Smooth muscle cell (in vitro differentiated cells): Measurements from ENCODE around the gene CNN3. TPM values are rescaled to one million over a fixed set of nuclear protein-coding genes. Genes with fewer than 3 reads are reported as not detected.

Source experiments
- DNase-seq: peaks from one replicate; lab custom pipeline; 2025; ENCODE audit not compliant: unreplicated experiment; lab: John Stamatoyannopoulos, UW
- H2AFZ ChIP-seq: fragments of 200-600 bp; sonication (generic); 2 replicates; pipeline ENCODE4 v1.6.0; 2016; ENCODE audit warnings: antibody characterized with exemption, low read depth, mild to moderate bottlenecking
- H3F3A ChIP-seq: fragments of 200-600 bp; sonication (generic); 2 replicates; pipeline ENCODE4 v1.6.0; 2017; ENCODE audit warnings: antibody characterized with exemption, low read depth
- H3K27ac ChIP-seq: fragments of 200-600 bp; sonication (generic); 2 replicates; pipeline ENCODE4 v1.5.1; 2016; ENCODE audit warnings: low read depth, mild to moderate bottlenecking
- H3K27me3 ChIP-seq: fragments of 200-600 bp; sonication (generic); 2 replicates; pipeline ENCODE4 v1.6.1; 2016; ENCODE audit warnings: low read depth, mild to moderate bottlenecking
- H3K36me3 ChIP-seq: fragments of 200-600 bp; sonication (generic); 2 replicates; pipeline ENCODE4 v1.5.1; 2016; ENCODE audit warnings: low read depth
- H3K4me1 ChIP-seq: fragments of 200-600 bp; sonication (generic); 2 replicates; pipeline ENCODE4 v1.5.1; 2016; ENCODE audit warnings: low read depth
- H3K4me2 ChIP-seq: fragments of 200-600 bp; sonication (generic); 2 replicates; pipeline ENCODE4 v1.6.0; 2016; ENCODE audit warnings: mild to moderate bottlenecking
- H3K4me3 ChIP-seq: fragments of 200-600 bp; sonication (generic); 2 replicates; pipeline ENCODE4 v1.5.1; 2016; ENCODE audit warnings: mild to moderate bottlenecking
- H3K79me2 ChIP-seq: fragments of 200-600 bp; sonication (generic); 2 replicates; pipeline ENCODE4 v1.6.0; 2016; ENCODE audit warnings: low read depth, mild to moderate bottlenecking
- H3K9ac ChIP-seq: fragments of 200-600 bp; sonication (generic); 2 replicates; pipeline ENCODE4 v1.6.0; 2016; ENCODE audit warnings: low read depth
- H3K9me3 ChIP-seq: fragments of 200-600 bp; sonication (generic); replicated peaks from 2 replicates; pipeline ENCODE4 v1.5.1; 2016; ENCODE audit warnings: low read depth
- H4K20me1 ChIP-seq: fragments of 200-600 bp; sonication (generic); 2 replicates; pipeline ENCODE4 v1.6.0; 2016; ENCODE audit warnings: low read depth
- WGBS: methylation state at CpG from one replicate; pipeline ENCODE4 v1.1.7; 2016; ENCODE audit warnings: low lambda C conversion rate; 5-methylcytosine and 5-hydroxymethylcytosine counted together
- polyA plus RNA-seq: library from polyadenylated mRNA; unstranded; fragments of >200 nt; fragmentation: Nextera tagmentation; extraction: Ambion mirVana; gene quantifications from 2 replicates; pipeline ENCODE4 v1.2.1, GENCODE V29; 2016
- total RNA-seq: library from RNA; depleted of rRNA; stranded (reverse); fragments of >200 nt; gene quantifications from 2 replicates; pipeline ENCODE4 v1.2.3, GENCODE V29; 2014
- TF ChIP-seq, protein P1 (sequence below): fragments of 200-600 bp; sonication (generic); IDR thresholded peaks from 2 replicates; pipeline ENCODE4 v1.5.1; 2017; ENCODE audit warnings: borderline replicate concordance, mild to moderate bottlenecking, antibody characterized with exemption; ENCODE audit not compliant: insufficient read depth, poor library complexity, severe bottlenecking

CNN3 gene
- total and polyA plus RNA-seq, 2 experiments from 2014 or later: 467 to 633 TPM

DNA sequence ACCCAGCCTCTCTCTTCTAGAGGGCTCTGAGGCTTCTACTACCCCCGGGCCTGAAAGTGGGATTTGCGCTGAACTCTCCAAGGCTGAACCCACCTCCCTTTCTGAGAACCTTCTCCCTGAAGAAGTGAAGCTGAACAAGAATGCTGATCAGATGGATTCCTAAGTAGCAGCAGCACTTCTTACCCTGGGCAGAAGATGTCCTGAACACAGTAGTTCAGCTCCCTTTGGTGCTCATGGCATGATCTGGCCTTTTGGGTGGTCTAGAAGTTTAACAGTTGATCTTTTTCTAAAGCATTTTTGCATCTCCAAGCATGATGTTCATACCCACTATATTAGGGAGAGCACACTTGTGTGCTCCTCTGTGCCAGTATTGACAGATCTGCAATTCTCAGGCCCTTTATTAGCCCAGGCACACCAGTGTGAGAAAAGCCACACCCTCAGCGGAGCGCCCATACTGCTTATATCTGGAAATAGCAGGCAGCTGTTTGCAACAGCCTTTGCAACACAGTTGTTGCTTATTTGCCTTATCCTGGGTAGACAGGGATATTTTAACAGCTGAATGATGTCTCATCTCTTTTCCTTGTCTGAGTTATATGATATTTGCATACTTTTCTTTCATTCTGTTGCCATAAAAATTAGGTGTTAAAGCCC, 34.2 kb downstream of the CNN3 start:
- Histone ChIP-seq H3K4me3 (no peak overlapping the region), H2AFZ (no peak overlapping the region), H3K4me1 (no peaks in the 10 kb centered on the region), H3K36me3 (peaks cover 22% of the 10 kb centered on the region), H3K27me3 (no peaks in the 10 kb centered on the region), H3K9me3 (no peaks in the 10 kb centered on the region), H3K79me2 (peaks cover 5% of the 10 kb centered on the region), H3K9ac (no peak overlapping the region), H3F3A (peaks cover 46% of the 10 kb centered on the region), H3K4me2 (no peak overlapping the region), H4K20me1 (peaks cover 38% of the 10 kb centered on the region), H3K27ac (no peak overlapping the region)
- WGBS: 96% methylated on average over 4 of the region's 4 CpGs
- TF ChIP-seq, protein P1, sequence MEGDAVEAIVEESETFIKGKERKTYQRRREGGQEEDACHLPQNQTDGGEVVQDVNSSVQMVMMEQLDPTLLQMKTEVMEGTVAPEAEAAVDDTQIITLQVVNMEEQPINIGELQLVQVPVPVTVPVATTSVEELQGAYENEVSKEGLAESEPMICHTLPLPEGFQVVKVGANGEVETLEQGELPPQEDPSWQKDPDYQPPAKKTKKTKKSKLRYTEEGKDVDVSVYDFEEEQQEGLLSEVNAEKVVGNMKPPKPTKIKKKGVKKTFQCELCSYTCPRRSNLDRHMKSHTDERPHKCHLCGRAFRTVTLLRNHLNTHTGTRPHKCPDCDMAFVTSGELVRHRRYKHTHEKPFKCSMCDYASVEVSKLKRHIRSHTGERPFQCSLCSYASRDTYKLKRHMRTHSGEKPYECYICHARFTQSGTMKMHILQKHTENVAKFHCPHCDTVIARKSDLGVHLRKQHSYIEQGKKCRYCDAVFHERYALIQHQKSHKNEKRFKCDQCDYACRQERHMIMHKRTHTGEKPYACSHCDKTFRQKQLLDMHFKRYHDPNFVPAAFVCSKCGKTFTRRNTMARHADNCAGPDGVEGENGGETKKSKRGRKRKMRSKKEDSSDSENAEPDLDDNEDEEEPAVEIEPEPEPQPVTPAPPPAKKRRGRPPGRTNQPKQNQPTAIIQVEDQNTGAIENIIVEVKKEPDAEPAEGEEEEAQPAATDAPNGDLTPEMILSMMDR: no peak
- DNase-seq: no peak

DNA sequence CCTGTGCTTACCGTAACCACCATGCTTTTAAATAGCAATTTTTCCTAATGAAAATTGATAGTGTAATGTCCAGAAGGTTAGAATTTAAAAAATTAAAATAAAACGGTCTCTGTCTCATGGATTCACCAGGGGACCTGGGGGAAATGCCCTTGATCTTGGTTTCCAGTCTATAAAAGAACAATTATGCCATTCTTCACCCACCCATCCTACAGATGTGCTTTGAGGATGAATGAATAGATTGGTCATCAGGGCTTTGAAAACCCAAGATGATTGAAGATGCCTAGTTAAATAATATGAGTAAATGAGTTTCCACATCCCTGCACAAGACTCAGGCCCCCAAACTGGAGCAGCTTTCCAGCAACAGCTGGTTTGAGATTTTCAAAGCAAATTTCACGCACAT, 38.7 kb downstream of the CNN3 start:
- Histone ChIP-seq H3K79me2 (no peaks in the 10 kb centered on the region), H2AFZ (no peak overlapping the region)

DNA sequence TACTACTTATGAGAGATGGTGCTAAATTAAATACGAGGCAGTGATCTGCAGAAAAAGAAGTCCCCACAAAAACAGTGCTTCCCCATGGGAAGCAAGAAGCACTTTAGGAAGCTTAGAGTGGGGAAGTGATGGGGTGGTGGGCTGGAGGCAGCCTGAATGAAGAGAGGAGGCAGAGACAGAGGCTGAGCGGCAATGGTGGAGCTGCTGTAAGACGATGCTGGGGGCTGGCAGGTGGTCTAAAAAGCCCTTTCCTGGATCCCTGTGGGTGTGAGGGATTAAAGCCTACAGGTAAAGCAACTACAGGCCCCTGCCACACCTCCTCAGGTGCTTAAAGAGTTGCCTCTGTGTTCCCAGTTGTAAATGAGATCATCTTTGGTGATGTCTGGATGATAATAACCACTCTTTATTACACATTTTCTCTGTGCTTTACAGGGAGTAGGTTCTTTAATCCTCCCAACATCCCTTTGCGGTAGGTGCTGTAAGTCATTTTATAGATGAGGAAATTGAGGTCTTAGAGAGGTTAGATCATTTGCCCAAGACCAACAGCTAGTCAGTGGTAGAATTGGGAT, 39.2 kb downstream of the CNN3 start:
- Histone ChIP-seq H3K36me3 (no peaks in the 10 kb centered on the region), H4K20me1 (peaks cover 2% of the 10 kb centered on the region), H3K4me3 (no peak overlapping the region), H3K4me1 (peaks cover 11% of the 10 kb centered on the region), H3F3A (peaks cover 25% of the 10 kb centered on the region), H3K9ac (no peak overlapping the region), H3K79me2 (no peaks in the 10 kb centered on the region), H3K27me3 (no peaks in the 10 kb centered on the region), H3K9me3 (no peaks in the 10 kb centered on the region), H3K27ac (no peak overlapping the region), H2AFZ (no peak overlapping the region), H3K4me2 (no peak overlapping the region)
- TF ChIP-seq, protein P1: no peak
- 63% methylated on average over 4 of the region's 4 CpGs for WGBS
- no peak for DNase-seq

More for the DNA sequence above, 38.7 kb downstream of the CNN3 start:
- Histone ChIP-seq H3K4me3 (no peak overlapping the region), H3K9ac (no peak overlapping the region), H3K36me3 (no peaks in the 10 kb centered on the region), H4K20me1 (peaks cover 7% of the 10 kb centered on the region), H3F3A (peaks cover 29% of the 10 kb centered on the region), H3K4me2 (no peak overlapping the region), H3K4me1 (peaks cover 11% of the 10 kb centered on the region), H3K27me3 (no peaks in the 10 kb centered on the region), H3K27ac (no peak overlapping the region), H3K9me3 (no peaks in the 10 kb centered on the region)
- 89% methylated on average over 3 of the region's 3 CpGs for WGBS
- TF ChIP-seq, protein P1: no peak
- no peak for DNase-seq

DNA sequence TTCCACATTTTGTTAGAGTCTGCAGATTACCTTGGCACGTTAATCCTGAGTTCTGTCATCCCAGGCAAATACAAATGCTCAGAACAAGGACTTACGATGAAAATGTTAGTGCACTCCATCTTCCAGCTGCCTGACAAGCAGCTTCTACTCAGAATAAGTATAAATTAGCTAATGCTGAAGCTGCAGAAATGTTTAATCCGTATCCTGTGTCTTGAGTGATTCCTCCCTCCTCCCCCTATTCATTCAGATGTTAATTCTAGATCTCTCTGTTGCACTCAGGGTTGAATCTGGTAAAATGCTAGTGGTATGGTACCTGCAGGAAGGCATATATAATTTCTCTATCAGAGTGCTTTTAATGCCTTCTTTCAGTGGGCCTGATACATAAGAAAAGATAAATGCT, 39.8 kb downstream of the CNN3 start:
- Histone ChIP-seq H3K79me2 (no peaks in the 10 kb centered on the region), H2AFZ (no peak overlapping the region), H3K36me3 (no peaks in the 10 kb centered on the region), H3K9ac (no peak overlapping the region), H4K20me1 (no peaks in the 10 kb centered on the region), H3K27me3 (no peaks in the 10 kb centered on the region), H3K27ac (no peak overlapping the region), H3K4me3 (no peak overlapping the region), H3K4me2 (no peak overlapping the region), H3K4me1 (peaks cover 13% of the 10 kb centered on the region), H3K9me3 (no peaks in the 10 kb centered on the region), H3F3A (peaks cover 21% of the 10 kb centered on the region)
- TF ChIP-seq, protein P1: no peak
- WGBS: 61% methylated on average over 3 of the region's 3 CpGs
- no peak for DNase-seq
